ENCODE data around the gene PTK6. TPM values are rescaled to one million over a fixed set of nuclear protein-coding genes. Genes with fewer than 3 reads are reported as not detected.

Gene PTK6
- total and polyA plus RNA-seq, 3 donors from 2014 or later: 0.26 to 0.37 TPM; not detected in 1

DNA sequence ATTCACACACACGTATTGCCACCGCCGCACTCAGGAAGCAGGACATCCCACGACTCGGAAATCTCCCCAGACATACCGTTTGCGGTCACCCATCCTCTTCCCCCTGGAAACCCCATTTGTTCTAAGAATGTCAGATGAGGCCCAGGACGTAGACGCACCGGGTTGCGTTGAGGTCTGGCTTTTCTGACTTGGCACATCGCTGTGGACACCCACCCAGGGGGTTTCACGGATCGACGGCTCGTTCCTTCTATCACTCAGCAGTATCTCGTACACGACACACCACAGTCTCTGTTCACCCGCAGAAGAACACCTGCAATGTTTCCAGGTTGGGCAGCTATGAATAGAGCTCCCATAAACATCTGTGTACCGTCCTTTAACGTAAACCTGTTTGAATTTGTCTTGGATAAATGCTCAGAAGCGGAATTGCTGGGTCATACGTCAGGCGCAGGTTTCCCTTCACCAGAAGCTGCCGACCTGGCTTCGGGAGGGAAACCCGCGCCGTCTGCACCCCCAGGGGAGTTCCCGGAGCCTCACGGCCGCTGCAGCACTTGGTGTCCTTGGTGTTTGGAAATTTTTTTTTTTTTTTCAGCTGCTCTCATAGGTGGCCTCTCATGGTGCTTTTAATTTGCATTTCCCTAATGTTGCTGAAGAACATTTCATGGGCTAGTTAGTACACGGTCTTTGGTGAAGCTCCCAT, 29.0 kb downstream of the PTK6 start:
- H3K27ac ChIP-seq: no peak overlapping the region
- DNase-seq: no peak
- no peak overlapping the region for H3K4me3 ChIP-seq
- no peaks in the 10 kb centered on the region for H3K27me3 ChIP-seq
- TF ChIP-seq, protein P1, sequence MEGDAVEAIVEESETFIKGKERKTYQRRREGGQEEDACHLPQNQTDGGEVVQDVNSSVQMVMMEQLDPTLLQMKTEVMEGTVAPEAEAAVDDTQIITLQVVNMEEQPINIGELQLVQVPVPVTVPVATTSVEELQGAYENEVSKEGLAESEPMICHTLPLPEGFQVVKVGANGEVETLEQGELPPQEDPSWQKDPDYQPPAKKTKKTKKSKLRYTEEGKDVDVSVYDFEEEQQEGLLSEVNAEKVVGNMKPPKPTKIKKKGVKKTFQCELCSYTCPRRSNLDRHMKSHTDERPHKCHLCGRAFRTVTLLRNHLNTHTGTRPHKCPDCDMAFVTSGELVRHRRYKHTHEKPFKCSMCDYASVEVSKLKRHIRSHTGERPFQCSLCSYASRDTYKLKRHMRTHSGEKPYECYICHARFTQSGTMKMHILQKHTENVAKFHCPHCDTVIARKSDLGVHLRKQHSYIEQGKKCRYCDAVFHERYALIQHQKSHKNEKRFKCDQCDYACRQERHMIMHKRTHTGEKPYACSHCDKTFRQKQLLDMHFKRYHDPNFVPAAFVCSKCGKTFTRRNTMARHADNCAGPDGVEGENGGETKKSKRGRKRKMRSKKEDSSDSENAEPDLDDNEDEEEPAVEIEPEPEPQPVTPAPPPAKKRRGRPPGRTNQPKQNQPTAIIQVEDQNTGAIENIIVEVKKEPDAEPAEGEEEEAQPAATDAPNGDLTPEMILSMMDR (IDR thresholded peaks at IDR 0.05): no peak
- no peak for TF ChIP-seq POLR2A (IDR thresholded peaks at IDR 0.05)
- no peaks in the 10 kb centered on the region for H3K9me3 ChIP-seq
- H3K36me3 ChIP-seq (ENCODE audit: low read depth, missing control alignments): no peaks in the 10 kb centered on the region
- 86 to 91% methylated on average over 33 of the region's 33 CpGs for whole genome bisulfite sequencing, 2 donors
- no peaks in the 10 kb centered on the region for H3K4me1 ChIP-seq
- intact Hi-C loops (cut with DNase I; ENCODE audit: low total_unique reads): no loop called here

- no peaks in the 10 kb centered on the region for H3K27me3 ChIP-seq
- TF ChIP-seq POLR2A (IDR thresholded peaks at IDR 0.05): no peak
- TF ChIP-seq, protein P1 (IDR thresholded peaks at IDR 0.05): no peak
- H3K9me3 ChIP-seq: no peaks in the 10 kb centered on the region
- no peak overlapping the region for H3K4me3 ChIP-seq
- H3K4me1 ChIP-seq: no peaks in the 10 kb centered on the region
- H3K27ac ChIP-seq: no peak overlapping the region
- intact Hi-C loops (cut with DNase I; ENCODE audit: low total_unique reads): no loop called here
- DNase-seq: no peak
- no peaks in the 10 kb centered on the region for H3K36me3 ChIP-seq (ENCODE audit: low read depth, missing control alignments)
- WGBS, 2 donors: 92% methylated on average over 27 to 30 of the region's 30 CpGs
These were observed 30.0 kb downstream of the PTK6 start for GRCh38 chr20:63507083-63507743.

DNA sequence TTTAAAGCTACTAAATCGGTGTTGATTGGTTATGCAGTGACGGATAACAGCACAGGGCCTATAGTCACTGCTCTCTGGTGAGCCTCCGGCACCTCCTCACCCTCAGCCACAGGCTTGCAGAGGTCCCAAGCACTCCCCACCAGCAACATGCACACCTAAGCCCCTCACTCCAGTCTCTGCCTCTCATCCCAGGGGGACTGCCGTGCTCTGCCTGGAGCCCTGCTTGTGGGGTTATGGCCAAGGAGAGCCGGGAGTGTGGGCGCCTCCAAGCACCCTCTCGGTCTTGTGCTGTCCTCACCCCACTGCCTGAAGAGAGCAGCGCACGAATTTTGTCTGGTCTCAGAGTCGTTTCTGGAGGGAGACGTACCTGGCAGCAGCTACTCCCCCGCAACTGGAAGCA, 31.5 kb downstream of the PTK6 start:
- no peaks in the 10 kb centered on the region for H3K4me1 ChIP-seq
- intact Hi-C loops (cut with DNase I; ENCODE audit: low total_unique reads): no loop called here
- no peak overlapping the region for H3K27ac ChIP-seq
- H3K4me3 ChIP-seq: no peak overlapping the region
- DNase-seq: no peak
- no peaks in the 10 kb centered on the region for H3K27me3 ChIP-seq
- no peaks in the 10 kb centered on the region for H3K36me3 ChIP-seq (ENCODE audit: low read depth, missing control alignments)
- H3K9me3 ChIP-seq: no peaks in the 10 kb centered on the region
- WGBS, 2 donors: 65 to 83% methylated on average over 11 to 12 of the region's 12 CpGs
- no peak for TF ChIP-seq POLR2A (IDR thresholded peaks at IDR 0.05)
- TF ChIP-seq, protein P1 (IDR thresholded peaks at IDR 0.05): no peak

DNA sequence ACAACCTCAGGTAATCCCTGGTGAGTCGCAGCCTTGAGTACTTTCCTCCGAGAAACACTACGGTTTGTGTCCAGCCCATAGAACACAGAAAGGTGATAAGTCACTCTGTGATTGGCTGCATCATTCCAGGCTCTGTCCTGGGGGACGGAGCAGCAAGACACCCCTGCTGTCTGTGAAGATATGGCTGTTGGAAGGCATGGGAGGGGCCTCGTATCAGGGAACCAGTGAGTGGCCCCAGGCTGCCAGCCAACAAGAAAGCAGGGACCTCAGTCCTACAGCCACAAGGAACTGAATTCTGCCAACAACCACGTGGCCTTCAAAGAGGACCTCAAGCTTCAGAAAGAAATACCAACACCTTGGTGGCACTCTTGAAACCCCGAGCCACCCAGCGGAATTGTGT, 31.9 kb downstream of the PTK6 start:
- Histone ChIP-seq H3K4me3 (no peak overlapping the region), H3K27ac (no peak overlapping the region), H3K4me1 (no peaks in the 10 kb centered on the region), H3K36me3 (ENCODE audit: low read depth, missing control alignments) (no peaks in the 10 kb centered on the region), H3K27me3 (no peaks in the 10 kb centered on the region), H3K9me3 (no peaks in the 10 kb centered on the region)
- intact Hi-C loops (cut with DNase I; ENCODE audit: low total_unique reads): no loop called here
- WGBS, 2 donors: 90 to 91% methylated on average over 6 to 8 of the region's 8 CpGs
- DNase-seq: no peak
- TF ChIP-seq POLR2A (IDR thresholded peaks at IDR 0.05): no peak
- TF ChIP-seq, protein P1 (IDR thresholded peaks at IDR 0.05): no peak

Data from testis (tissue), 3 donors.